ENCODE data around the gene TUT7.

TUT7 gene

GRCh38 chr9:86287013-86287412 lies 67.2 kb downstream of the TUT7 start:
- H3K4me3 ChIP-seq (replicated peaks in 1 of 2; ENCODE audit: low read depth in 2 of 2, low read length in 2 of 2) = no peak overlapping the region
- DNase-seq (ENCODE audit: low read depth in 2 of 2) = peak; percentile 63 to 69
- TF ChIP-seq, protein P1, sequence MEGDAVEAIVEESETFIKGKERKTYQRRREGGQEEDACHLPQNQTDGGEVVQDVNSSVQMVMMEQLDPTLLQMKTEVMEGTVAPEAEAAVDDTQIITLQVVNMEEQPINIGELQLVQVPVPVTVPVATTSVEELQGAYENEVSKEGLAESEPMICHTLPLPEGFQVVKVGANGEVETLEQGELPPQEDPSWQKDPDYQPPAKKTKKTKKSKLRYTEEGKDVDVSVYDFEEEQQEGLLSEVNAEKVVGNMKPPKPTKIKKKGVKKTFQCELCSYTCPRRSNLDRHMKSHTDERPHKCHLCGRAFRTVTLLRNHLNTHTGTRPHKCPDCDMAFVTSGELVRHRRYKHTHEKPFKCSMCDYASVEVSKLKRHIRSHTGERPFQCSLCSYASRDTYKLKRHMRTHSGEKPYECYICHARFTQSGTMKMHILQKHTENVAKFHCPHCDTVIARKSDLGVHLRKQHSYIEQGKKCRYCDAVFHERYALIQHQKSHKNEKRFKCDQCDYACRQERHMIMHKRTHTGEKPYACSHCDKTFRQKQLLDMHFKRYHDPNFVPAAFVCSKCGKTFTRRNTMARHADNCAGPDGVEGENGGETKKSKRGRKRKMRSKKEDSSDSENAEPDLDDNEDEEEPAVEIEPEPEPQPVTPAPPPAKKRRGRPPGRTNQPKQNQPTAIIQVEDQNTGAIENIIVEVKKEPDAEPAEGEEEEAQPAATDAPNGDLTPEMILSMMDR (IDR thresholded peaks at IDR 0.05; ENCODE audit: low read depth, low read length) = peak; percentile 37

GRCh38 chr9:86286278-86286677 lies 67.9 kb downstream of the TUT7 start:
- TF ChIP-seq, protein P1 (IDR thresholded peaks at IDR 0.05; ENCODE audit: low read depth, low read length) = no peak
- DNase-seq (ENCODE audit: low read depth in 2 of 2) = no peak
- no peak overlapping the region for H3K4me3 ChIP-seq (replicated peaks in 1 of 2; ENCODE audit: low read depth in 2 of 2, low read length in 2 of 2)

DNA sequence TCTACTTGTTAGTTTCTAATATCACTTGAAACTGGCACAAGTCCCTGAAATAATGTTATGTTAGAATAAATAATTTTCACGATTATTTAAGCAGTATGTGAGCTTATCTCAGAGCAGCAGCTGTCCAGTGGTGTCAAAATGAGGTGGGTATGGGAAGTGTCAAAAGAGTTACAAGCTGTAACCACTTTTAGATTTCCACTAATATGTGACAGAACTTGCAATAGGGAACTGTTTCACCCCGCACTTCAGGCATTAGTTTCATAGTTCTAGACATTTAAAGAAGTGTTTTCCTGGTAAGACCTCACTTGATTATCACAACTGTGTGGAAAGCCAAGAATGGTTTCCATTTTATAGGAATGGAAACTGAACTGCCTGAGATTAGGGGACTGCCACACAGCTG lies 68.9 kb downstream of the TUT7 start:
- TF ChIP-seq, protein P1 (IDR thresholded peaks at IDR 0.05; ENCODE audit: low read depth, low read length) = no peak
- no peak for DNase-seq (ENCODE audit: low read depth in 2 of 2)
- no peak overlapping the region for H3K4me3 ChIP-seq (replicated peaks in 1 of 2; ENCODE audit: low read depth in 2 of 2, low read length in 2 of 2)

DNA sequence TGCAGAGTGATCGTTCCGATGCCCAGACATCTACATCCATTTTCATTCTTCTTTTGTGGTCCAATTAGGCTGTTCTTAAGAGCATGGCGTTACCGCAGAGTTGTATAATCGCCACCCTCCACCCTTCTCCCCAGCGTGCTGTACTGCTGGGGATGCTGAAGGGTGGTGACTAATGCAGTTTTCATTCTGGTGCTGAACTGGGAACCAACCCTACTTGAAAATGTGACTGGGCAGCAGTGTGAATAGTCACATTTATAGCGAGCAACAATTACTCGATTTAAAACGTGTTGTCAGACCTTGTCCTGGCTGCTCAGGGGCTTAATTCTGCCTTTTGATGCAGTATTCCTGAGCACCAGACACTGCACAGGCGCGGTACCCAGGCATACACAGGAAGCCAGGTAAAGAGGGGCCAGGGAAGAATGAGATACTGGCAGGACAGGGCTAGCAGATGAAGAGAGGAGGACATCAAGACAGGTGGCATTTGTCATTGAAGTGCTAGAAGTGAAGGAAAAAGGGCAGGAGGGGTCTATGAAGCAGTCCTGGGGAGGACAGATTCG lies 71.2 kb downstream of the TUT7 start:
- peak; percentile 83 to 91 for DNase-seq (ENCODE audit: low read depth in 2 of 2)
- TF ChIP-seq, protein P1 (IDR thresholded peaks at IDR 0.05; ENCODE audit: low read depth, low read length) = no peak
- H3K4me3 ChIP-seq (replicated peaks in 1 of 2; ENCODE audit: low read depth in 2 of 2, low read length in 2 of 2) = peak overlapping the region; percentile 89 to 97

- TF ChIP-seq, protein P1 (IDR thresholded peaks at IDR 0.05; ENCODE audit: low read depth, low read length) = no peak
- DNase-seq (ENCODE audit: low read depth in 2 of 2) = peak; percentile 91 to 95
- H3K4me3 ChIP-seq (replicated peaks in 1 of 2; ENCODE audit: low read depth in 2 of 2, low read length in 2 of 2) = peak within 1 kb of the TSS; percentile 89 to 97
Observed at GRCh38 chr9:86282077-86282978, 71.9 kb downstream of the TUT7 start, which contains the start of gene ISCA1. Gene ISCA1 (minus strand): TSS chr9:86282538. CDS start chr9:86282458, 80 bp downstream.

DNA sequence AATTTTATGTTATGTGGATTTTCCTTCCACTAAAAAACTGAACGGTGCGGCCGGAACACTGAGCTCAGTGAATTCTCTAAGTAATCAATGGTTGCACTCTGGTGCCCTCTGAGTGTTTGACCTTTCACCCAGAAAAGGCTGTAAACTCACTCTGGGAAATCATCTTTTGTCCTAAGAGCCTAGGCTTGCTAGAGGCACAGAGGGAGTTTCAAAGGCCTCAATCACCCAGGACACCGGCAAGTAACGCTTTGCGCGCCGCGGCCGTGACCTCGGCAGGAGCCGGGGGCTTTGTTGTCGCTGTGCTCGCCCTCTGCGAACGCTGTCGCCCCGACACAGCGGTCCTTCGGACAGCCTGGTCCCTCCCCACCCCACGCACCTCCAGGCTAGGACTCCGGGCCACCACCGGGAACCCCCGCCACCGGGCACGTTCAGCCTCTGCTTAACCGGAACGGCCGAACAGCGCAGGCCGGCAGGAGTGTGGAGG lies 72.6 kb downstream of the TUT7 start:
- H3K4me3 ChIP-seq (replicated peaks in 1 of 2; ENCODE audit: low read depth in 2 of 2, low read length in 2 of 2) = peak overlapping the region; percentile 89 to 97
- TF ChIP-seq, protein P1 (IDR thresholded peaks at IDR 0.05; ENCODE audit: low read depth, low read length) = no peak
- DNase-seq (ENCODE audit: low read depth in 2 of 2) = peak in 1 of 2 donors; percentile 17
